HG03060 (cell line): ENCODE results near the gene XDH.

Source experiments
- ATAC-seq: cut with Tn5 transposase; IDR thresholded peaks from one replicate; pipeline ENCODE4 v1.9.1; 2021; ENCODE audit warnings: low read depth, moderate number of reproducible peaks; ENCODE audit not compliant: unreplicated experiment

Gene XDH

DNA sequence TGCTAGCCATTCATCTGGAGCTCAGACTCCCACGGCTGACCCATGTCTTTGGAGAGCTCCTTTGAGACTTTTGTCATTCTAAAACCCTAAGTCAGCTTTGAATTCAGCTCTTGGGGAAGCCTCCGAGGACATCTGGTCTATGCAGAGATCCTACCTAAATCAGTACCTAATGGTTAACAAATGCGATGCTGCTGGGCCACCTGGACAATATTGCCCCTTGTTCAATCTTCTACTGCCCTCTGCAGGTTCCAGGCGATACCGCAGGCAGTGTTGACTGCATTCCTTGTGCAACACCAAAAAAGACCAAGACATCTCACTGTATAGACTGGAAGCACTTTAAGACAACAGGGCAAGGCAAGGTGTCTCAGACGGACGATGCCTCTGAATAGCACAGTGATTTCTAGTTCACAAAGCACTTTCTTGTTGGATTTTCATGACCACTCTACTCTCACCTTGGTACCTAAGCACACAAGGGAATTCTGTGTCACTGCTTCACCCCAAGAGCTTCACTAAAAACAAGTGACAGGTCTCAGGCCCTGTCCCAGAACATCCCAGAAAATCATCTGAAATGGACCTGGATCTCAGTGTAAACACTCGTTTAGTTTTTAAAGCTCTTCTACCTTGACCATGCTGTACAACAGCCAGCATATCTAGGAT is 80.9 kb downstream of the XDH start:
- peak; percentile 71 for ATAC-seq

- no peak for ATAC-seq
Measured at GRCh38 chr2:31333046-31333445, 81.5 kb downstream of the XDH start.

- ATAC-seq: no peak
Measured at GRCh38 chr2:31332521-31332920, 82.0 kb downstream of the XDH start.

DNA sequence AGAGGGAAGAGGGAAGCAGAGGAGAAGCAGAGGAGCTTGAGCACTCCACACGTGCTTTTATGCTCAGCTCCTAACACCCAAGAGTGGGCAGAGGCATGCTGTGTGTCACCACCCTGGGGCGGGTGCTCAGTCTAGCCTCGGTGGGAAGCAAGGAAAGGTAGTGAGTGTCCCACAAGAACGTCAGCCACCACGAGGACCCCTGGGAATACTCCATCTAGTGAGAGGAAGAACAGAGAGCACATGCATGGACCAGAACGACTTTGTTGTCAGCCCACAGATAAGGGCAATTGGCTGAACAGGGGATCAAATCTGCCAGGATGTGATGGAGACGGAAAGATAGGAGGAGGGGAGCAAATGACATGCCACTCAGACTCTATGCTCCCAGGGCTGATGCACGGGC is 83.4 kb downstream of the XDH start:
- ATAC-seq: no peak

GRCh38 chr2:31329081-31329625 is 85.4 kb downstream of the XDH start:
- ATAC-seq: no peak

GRCh38 chr2:31328026-31328425 is 86.5 kb downstream of the XDH start:
- ATAC-seq: no peak

DNA sequence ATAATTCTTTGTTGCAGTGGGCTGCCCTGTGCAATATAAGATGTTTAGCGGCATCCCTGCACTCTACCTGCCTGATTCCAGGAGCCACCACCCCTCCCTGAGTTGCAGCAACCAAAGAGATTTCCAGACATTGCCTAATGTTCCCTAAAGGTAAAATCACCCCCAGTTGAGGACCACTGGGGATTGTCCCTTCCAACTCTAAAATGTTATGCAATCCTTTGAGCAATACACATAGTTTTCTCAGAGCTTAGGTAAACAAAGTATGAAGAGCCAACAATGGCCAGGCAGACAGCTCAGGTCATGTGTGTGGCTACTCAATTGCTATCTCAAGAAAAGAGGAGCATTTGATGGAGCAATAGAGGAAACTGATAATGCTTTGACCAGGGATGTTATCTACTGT is 87.0 kb downstream of the XDH start:
- no peak for ATAC-seq

DNA sequence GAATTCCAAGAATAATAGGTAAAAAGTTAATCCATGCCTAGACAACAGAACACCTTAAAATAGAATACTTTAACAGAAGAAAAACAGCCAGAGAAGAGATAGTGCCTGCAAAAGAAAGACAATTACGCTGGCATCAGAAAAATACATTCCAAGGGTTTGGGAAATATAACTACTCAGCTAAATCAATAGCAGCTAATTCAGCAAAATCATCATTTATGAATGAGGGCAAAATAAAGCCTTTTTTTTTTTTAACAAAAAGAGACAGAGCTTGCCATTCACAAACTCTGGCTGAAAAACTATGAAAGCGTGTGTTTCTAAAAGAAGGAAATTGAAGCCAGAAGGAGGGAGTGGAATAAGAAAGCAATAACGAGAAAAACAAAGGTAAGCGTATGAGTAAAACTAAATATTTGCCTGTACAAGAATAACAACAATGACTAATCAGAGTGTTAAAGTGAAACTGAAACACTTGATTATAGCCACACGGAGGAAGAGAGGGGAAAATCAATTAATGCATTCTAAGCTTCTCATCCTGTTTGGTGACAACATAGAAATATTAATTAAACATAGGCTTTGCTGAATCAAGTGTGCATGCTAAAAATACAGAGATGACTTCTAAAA is 90.4 kb downstream of the XDH start:
- ATAC-seq: peak; percentile 88

DNA sequence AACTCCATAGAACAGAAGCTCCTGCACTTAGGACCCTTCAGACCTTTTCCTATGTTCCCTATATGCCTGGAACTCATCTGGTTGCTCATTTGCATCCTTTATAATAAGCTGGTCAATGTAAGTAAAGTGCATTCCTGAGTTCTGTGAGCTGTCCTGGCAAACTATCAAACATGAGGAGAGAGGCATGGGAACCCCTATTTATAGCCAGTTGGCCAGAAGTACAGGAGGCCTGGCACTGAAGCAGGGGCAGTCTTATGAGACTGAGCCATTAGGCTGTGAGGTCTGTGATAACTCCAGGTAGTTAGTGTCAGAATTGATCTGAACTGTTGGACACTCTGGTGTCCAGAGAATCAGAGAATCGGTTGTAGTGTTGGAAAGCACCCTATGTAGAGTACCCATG is 92.2 kb downstream of the XDH start:
- no peak for ATAC-seq

- ATAC-seq: no peak
Measured at GRCh38 chr2:31319406-31320175, 95.0 kb downstream of the XDH start.

GRCh38 chr2:31318361-31319336 is 95.9 kb downstream of the XDH start:
- ATAC-seq: no peak

- no peak for ATAC-seq
Measured at GRCh38 chr2:31317396-31317795, 97.1 kb downstream of the XDH start.

GRCh38 chr2:31314761-31315160 is 99.8 kb downstream of the XDH start:
- no peak for ATAC-seq

- ATAC-seq: no peak
Measured at GRCh38 chr2:31312898-31313297, 101.6 kb downstream of the XDH start.

DNA sequence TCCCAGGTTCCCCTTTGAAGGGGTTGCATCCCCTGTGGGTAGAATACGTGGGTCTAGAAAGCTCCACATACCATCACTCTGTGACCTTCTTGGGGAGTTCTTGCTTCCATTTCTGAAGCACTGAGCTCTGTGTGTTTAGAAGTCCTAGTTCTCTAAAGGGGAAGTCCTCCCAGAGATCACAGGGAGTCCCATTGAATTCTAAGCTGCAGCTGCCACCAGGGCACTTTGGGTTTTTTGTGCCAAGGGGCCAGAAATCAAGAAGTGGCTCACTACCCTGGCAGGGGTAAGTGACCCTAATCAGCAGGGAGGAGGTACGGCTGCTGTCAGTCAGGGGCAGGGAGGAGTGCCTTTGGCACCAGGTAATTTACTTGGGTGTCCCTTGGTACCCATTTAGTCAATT is 109.7 kb downstream of the XDH start:
- no peak for ATAC-seq

DNA sequence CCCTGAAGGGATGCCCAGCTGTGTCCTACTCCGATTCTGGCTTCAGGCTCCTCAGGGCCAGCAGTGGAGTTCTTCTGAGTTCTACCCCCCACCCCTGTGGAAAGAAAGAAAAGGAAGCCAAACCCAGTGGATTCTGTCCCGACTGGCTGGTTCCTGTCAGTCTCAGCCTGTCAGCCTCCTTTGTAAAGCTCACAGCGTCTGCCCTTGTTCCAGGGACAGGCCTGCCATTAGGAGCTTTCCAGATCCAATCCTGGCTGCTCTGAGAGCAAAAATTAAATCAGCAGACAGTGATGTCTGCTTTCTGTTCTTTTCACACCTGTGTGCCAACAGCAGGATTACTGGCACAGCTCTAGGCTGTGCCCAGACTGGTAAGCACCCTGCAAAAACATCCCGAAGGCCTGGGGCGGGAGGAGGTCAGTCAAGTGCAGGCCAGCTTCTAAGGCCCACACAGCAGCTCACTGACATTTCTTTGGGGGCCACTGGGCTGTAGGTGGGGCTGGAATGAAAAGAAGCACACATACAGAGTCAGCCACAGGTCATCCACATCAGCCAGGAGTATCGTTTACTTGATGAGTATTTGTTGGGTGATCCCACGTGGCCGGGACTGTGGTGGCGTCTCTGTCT is 111.5 kb downstream of the XDH start:
- ATAC-seq: no peak

DNA sequence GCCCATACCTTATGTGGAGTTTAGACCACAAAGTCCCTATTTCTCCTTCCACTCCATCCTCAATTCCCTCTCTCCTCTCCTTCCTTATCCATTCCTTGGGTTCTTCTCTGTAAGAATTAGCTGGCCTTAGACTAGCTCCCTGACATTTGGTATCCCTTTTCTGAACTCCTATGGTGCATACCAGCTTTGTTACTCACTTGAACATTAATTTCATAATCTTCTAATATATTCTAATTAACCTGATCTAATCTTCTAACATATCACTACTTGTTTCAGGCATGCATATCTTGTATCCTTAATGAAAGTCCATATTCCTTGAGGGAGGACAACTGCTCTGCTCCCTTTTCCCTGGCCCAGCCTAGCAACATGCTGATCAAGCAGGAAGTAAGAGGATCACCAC is 114.2 kb downstream of the XDH start:
- ATAC-seq: no peak

DNA sequence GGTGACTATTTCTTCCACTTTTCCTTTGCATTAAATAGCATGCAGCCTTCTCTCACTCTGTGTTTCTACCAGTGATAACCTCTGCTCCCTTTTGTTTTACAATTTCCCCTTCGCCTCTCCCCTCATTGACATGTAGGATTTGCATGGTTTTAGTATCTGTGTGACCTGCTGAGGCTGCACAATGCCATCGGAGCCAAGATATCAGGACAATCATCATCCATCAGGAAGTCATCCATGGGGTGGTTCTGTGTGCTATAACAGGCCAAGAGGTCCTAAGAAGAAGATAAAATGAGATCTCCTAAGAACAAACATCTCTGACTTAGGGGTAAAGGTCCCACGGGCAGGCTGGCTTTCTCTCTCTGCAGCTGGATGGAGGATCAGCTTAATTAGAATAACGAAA is 115.0 kb downstream of the XDH start:
- no peak for ATAC-seq

DNA sequence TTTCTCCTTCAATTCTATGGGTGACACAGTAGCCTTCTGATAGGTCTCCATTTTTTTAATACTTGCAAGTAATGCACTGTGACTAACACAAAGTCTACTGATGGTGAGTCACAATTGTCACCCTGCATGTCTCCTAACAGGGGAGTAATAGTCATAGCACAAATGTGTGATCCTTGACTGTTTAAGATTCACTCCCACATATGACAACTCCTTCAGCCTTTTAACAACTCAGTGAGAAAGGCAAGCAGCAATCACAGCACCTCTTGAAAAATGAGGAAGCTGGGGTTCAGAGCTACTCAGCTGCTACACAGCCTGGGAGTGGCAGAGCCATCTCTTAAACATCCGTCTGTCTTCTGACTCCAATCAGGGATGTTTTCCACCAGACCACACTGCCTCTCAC is 116.8 kb downstream of the XDH start:
- ATAC-seq: no peak
